ENCODE results near the gene MTCL1. TPM values are rescaled to one million over a fixed set of nuclear protein-coding genes. Genes with fewer than 3 reads are reported as not detected.

The MTCL1 gene
- total RNA-seq, 1 experiment from 2014 or later = 297 TPM

DNA sequence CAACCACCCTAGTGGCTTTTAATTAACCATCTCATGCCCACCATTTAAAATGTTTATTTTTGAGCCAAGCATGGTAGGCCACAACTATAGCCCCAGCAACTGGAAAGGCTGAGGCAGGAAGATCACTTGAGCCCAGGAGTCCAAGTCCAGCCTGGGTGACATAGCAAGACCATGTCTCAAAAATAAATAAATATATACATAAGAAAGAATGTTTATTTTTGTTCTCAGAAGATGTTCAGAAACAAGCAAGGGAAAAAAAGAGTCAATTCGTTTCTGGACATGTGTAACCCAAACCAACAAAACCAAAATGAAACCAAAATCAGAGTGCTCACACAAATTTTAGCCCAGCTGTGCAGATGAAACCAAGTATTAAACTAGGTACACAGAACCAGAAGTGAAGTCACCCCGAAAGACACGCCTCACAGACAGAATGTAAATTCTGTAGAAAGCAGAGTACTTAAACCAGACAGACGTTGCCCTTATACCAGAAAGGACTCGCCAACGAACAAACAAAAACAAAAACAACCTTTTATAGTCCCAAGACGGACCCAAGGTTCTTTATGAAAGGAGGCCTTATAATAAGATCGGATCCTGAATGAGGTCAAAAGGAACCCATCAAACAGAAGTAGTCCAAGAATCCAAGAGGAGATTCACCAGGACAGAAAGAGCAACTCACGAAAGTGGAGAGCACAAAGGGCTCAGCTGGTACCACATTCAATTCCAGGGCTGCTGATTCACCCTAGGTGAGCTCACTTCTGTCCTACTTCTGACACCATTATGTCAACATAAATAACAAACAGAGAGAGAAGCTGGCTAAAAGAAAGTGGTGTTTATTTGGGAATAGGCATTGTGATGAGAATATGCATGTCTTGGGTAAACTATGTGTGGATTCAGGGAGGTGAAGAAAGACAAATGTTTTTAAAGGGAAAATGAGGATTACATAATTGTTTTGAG is 31.8 kb upstream of the MTCL1 start:
- H3K4me1 Mint-ChIP-seq (ENCODE audit: low read depth, unreplicated experiment) = no peaks in the 10 kb centered on the region
- no TSS peak for BruUV-seq (replicated peaks)
- H3K27ac Mint-ChIP-seq (ENCODE audit: unreplicated experiment) = no peak overlapping the region
- H3K4me3 Mint-ChIP-seq (ENCODE audit: low read depth, unreplicated experiment) = no peak overlapping the region
- CTCF ChIA-PET = no interaction called here
- TF ChIP-seq, protein P1, sequence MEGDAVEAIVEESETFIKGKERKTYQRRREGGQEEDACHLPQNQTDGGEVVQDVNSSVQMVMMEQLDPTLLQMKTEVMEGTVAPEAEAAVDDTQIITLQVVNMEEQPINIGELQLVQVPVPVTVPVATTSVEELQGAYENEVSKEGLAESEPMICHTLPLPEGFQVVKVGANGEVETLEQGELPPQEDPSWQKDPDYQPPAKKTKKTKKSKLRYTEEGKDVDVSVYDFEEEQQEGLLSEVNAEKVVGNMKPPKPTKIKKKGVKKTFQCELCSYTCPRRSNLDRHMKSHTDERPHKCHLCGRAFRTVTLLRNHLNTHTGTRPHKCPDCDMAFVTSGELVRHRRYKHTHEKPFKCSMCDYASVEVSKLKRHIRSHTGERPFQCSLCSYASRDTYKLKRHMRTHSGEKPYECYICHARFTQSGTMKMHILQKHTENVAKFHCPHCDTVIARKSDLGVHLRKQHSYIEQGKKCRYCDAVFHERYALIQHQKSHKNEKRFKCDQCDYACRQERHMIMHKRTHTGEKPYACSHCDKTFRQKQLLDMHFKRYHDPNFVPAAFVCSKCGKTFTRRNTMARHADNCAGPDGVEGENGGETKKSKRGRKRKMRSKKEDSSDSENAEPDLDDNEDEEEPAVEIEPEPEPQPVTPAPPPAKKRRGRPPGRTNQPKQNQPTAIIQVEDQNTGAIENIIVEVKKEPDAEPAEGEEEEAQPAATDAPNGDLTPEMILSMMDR (IDR thresholded peaks at IDR 0.05; ENCODE audit: unreplicated experiment) = no peak
- H3K36me3 Mint-ChIP-seq (ENCODE audit: insufficient read depth, unreplicated experiment) = no peaks in the 10 kb centered on the region
- H3K27me3 Mint-ChIP-seq (ENCODE audit: unreplicated experiment) = no peaks in the 10 kb centered on the region
- peaks cover 4% of the 10 kb centered on the region for H3K9me3 Mint-ChIP-seq (ENCODE audit: low read depth, unreplicated experiment)
- intact Hi-C loops (cut with micrococcal nuclease; ENCODE audit: unreplicated experiment) = no loop called here
- no peak for DNase-seq

DNA sequence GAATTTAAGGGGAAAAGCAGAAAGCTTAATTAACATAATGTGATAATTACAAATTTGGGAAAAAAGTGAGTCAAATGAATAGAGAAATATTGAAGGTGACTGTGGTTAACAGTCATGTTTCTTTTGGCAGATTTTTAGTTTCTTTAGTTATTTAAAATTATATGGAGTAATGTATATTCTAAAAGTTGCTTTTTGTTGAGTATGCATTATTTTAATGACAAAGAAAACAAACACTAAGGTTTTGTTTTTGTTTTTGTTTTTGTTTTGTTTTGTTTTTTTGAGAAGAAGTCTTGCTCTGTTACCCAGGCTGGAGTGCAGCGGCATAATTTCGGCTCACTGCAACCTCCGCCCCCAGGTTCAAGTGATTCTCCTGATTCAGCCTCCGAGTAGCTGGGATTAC is 30.3 kb upstream of the MTCL1 start:
- H3K36me3 Mint-ChIP-seq (ENCODE audit: insufficient read depth, unreplicated experiment) = no peaks in the 10 kb centered on the region
- no peaks in the 10 kb centered on the region for H3K27me3 Mint-ChIP-seq (ENCODE audit: unreplicated experiment)
- H3K4me3 Mint-ChIP-seq (ENCODE audit: low read depth, unreplicated experiment) = no peak overlapping the region
- CTCF ChIA-PET = no interaction called here
- intact Hi-C loops (cut with micrococcal nuclease; ENCODE audit: unreplicated experiment) = no loop called here
- H3K27ac Mint-ChIP-seq (ENCODE audit: unreplicated experiment) = no peak overlapping the region
- no peak for DNase-seq
- peaks cover 4% of the 10 kb centered on the region for H3K9me3 Mint-ChIP-seq (ENCODE audit: low read depth, unreplicated experiment)
- H3K4me1 Mint-ChIP-seq (ENCODE audit: low read depth, unreplicated experiment) = no peaks in the 10 kb centered on the region
- no TSS peak for BruUV-seq (replicated peaks)
- TF ChIP-seq, protein P1 (IDR thresholded peaks at IDR 0.05; ENCODE audit: unreplicated experiment) = no peak

DNA sequence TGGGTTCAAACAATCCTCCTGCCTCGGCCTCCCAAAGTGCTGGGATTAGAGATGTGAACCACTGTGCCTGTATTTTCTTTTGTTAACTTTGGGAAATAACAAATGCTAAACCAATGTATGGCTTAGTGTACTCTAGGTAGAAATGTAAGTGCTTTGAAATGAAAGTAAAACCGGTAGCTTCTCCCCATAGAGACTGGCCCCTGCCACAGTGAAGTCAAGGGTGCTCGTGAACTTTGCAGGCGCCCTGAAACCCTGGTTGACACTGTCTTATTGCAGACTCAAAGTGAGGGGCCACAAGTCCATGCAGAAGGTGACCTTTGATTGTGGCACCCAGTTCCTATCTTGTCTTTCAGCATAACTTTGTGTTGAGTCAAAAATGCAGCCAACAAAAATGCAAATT is 24.2 kb upstream of the MTCL1 start:
- no peak overlapping the region for H3K27ac Mint-ChIP-seq (ENCODE audit: unreplicated experiment)
- H3K36me3 Mint-ChIP-seq (ENCODE audit: insufficient read depth, unreplicated experiment) = no peaks in the 10 kb centered on the region
- no peak overlapping the region for H3K4me3 Mint-ChIP-seq (ENCODE audit: low read depth, unreplicated experiment)
- no TSS peak for BruUV-seq (replicated peaks)
- TF ChIP-seq, protein P1 (IDR thresholded peaks at IDR 0.05; ENCODE audit: unreplicated experiment) = no peak
- no peaks in the 10 kb centered on the region for H3K27me3 Mint-ChIP-seq (ENCODE audit: unreplicated experiment)
- DNase-seq = no peak
- intact Hi-C loops (cut with micrococcal nuclease; ENCODE audit: unreplicated experiment) = no loop called here
- CTCF ChIA-PET = interaction anchor here (0.9 kb wide), 1 partner anchor 20 kb away, joined by 3 read pairs; no protein-coding TSS in a partner anchor
- no peaks in the 10 kb centered on the region for H3K9me3 Mint-ChIP-seq (ENCODE audit: low read depth, unreplicated experiment)
- H3K4me1 Mint-ChIP-seq (ENCODE audit: low read depth, unreplicated experiment) = no peaks in the 10 kb centered on the region

DNA sequence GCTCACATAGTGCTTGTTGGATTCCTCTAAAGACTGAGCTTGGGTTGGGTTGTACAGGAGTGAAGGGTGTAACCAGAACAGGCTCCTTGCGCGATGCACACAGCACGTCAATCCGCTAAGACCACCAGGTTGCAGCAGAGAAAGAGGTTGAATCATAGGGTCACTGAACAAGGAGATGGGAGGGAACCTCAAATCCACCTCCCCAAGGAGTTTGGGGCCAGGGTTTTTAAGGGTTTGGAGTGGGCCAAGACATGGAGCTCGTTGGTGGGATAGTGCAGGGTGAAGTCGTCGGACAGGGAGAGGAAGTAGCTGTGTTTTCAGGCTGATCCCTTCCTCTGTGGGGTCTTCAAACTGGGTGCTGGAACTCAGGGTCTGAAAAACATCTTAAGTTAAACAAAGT is 20.8 kb upstream of the MTCL1 start:
- no peak overlapping the region for H3K4me3 Mint-ChIP-seq (ENCODE audit: low read depth, unreplicated experiment)
- H3K36me3 Mint-ChIP-seq (ENCODE audit: insufficient read depth, unreplicated experiment) = no peaks in the 10 kb centered on the region
- H3K27ac Mint-ChIP-seq (ENCODE audit: unreplicated experiment) = no peak overlapping the region
- no TSS peak for BruUV-seq (replicated peaks)
- intact Hi-C loops (cut with micrococcal nuclease; ENCODE audit: unreplicated experiment) = no loop called here
- H3K4me1 Mint-ChIP-seq (ENCODE audit: low read depth, unreplicated experiment) = no peaks in the 10 kb centered on the region
- no peak for DNase-seq
- TF ChIP-seq, protein P1 (IDR thresholded peaks at IDR 0.05; ENCODE audit: unreplicated experiment) = no peak
- H3K9me3 Mint-ChIP-seq (ENCODE audit: low read depth, unreplicated experiment) = no peaks in the 10 kb centered on the region
- CTCF ChIA-PET = no interaction called here
- H3K27me3 Mint-ChIP-seq (ENCODE audit: unreplicated experiment) = no peaks in the 10 kb centered on the region

Data from Calu3 (cell line).